ENCODE measurements around the gene TNFAIP6.

TNFAIP6 gene

GRCh38 chr2:151344906-151345305, 12.5 kb upstream of the TNFAIP6 start:
- H4K20me1 ChIP-seq (ENCODE audit: insufficient read depth) = no peaks in the 10 kb centered on the region
- H3K27ac ChIP-seq = no peak overlapping the region
- no peak overlapping the region for H3K4me3 ChIP-seq (IDR thresholded peaks at IDR 0.05; ENCODE audit: insufficient read depth, low read depth, low read length)
- H2AFZ ChIP-seq (ENCODE audit: low read depth) = no peak overlapping the region
- no peaks in the 10 kb centered on the region for H3K27me3 ChIP-seq (ENCODE audit: insufficient read depth, low read depth)
- no peaks in the 10 kb centered on the region for H3K4me1 ChIP-seq (ENCODE audit: low read depth, poor library complexity, severe bottlenecking)
- no peak overlapping the region for H3K4me2 ChIP-seq
- H3K79me2 ChIP-seq (ENCODE audit: insufficient read depth, low read depth) = no peaks in the 10 kb centered on the region
- no peak for TF ChIP-seq CTCF (conservative IDR thresholded peaks at IDR 0.05; ENCODE audit: low read depth, low read length)
- no peak overlapping the region for H3K9ac ChIP-seq
- no peaks in the 10 kb centered on the region for H3K36me3 ChIP-seq (ENCODE audit: insufficient read depth)

GRCh38 chr2:151347294-151347693, 10.1 kb upstream of the TNFAIP6 start:
- Histone ChIP-seq H3K9ac (no peak overlapping the region), H3K4me1 (ENCODE audit: low read depth, poor library complexity, severe bottlenecking) (no peaks in the 10 kb centered on the region), H2AFZ (ENCODE audit: low read depth) (no peak overlapping the region), H3K36me3 (ENCODE audit: insufficient read depth) (no peaks in the 10 kb centered on the region), H3K4me2 (no peak overlapping the region), H4K20me1 (ENCODE audit: insufficient read depth) (no peaks in the 10 kb centered on the region), H3K4me3 (IDR thresholded peaks at IDR 0.05; ENCODE audit: insufficient read depth, low read depth, low read length) (no peak overlapping the region), H3K27ac (no peak overlapping the region), H3K79me2 (ENCODE audit: insufficient read depth, low read depth) (no peaks in the 10 kb centered on the region), H3K27me3 (ENCODE audit: insufficient read depth, low read depth) (no peaks in the 10 kb centered on the region)
- no peak for TF ChIP-seq CTCF (conservative IDR thresholded peaks at IDR 0.05; ENCODE audit: low read depth, low read length)

- Histone ChIP-seq H4K20me1 (ENCODE audit: insufficient read depth) (no peaks in the 10 kb centered on the region), H3K9ac (no peak overlapping the region), H3K4me1 (ENCODE audit: low read depth, poor library complexity, severe bottlenecking) (no peaks in the 10 kb centered on the region), H3K4me2 (no peak overlapping the region), H3K27ac (no peak overlapping the region), H3K36me3 (ENCODE audit: insufficient read depth) (no peaks in the 10 kb centered on the region), H3K4me3 (IDR thresholded peaks at IDR 0.05; ENCODE audit: insufficient read depth, low read depth, low read length) (no peak overlapping the region), H3K79me2 (ENCODE audit: insufficient read depth, low read depth) (no peaks in the 10 kb centered on the region), H3K27me3 (ENCODE audit: insufficient read depth, low read depth) (no peaks in the 10 kb centered on the region), H2AFZ (ENCODE audit: low read depth) (no peak overlapping the region)
- TF ChIP-seq CTCF (conservative IDR thresholded peaks at IDR 0.05; ENCODE audit: low read depth, low read length) = no peak
Measured at GRCh38 chr2:151347906-151348305, 9.5 kb upstream of the TNFAIP6 start.

GRCh38 chr2:151350579-151351195, 6.7 kb upstream of the TNFAIP6 start:
- Histone ChIP-seq H3K27me3 (ENCODE audit: insufficient read depth, low read depth) (no peaks in the 10 kb centered on the region), H3K9ac (no peak overlapping the region), H3K4me3 (IDR thresholded peaks at IDR 0.05; ENCODE audit: insufficient read depth, low read depth, low read length) (no peak overlapping the region), H3K4me2 (no peak overlapping the region), H4K20me1 (ENCODE audit: insufficient read depth) (no peaks in the 10 kb centered on the region), H3K79me2 (ENCODE audit: insufficient read depth, low read depth) (no peaks in the 10 kb centered on the region), H2AFZ (ENCODE audit: low read depth) (no peak overlapping the region), H3K27ac (no peak overlapping the region), H3K36me3 (ENCODE audit: insufficient read depth) (no peaks in the 10 kb centered on the region), H3K4me1 (ENCODE audit: low read depth, poor library complexity, severe bottlenecking) (no peaks in the 10 kb centered on the region)
- TF ChIP-seq CTCF (conservative IDR thresholded peaks at IDR 0.05; ENCODE audit: low read depth, low read length) = no peak

Measured in KMS-11 (cell line).